Smooth muscle cell of bladder (primary cell): Measurements from ENCODE around the gene BCL2L11. TPM values are rescaled to one million over a fixed set of nuclear protein-coding genes. Genes with fewer than 3 reads are reported as not detected.

ENCODE experiments used
- total RNA-seq: library from RNA; depleted of rRNA; stranded (reverse); fragments of >200 nt; gene quantifications from 2 replicates; pipeline ENCODE4 v1.2.3, GENCODE V29; 2014

BCL2L11 gene
- total RNA-seq = 2.2 and 3.6 TPM in 2 replicates

GRCh38 chr2:111120253-111121027 lies at the start of gene BCL2L11:
Gene BCL2L11, plus strand, starts transcription at chr2:111120914. Its CDS starts 2,832 bp downstream, at chr2:111123746.

